ENCODE results near the gene TMEM232. TPM values are rescaled to one million over a fixed set of nuclear protein-coding genes. Genes with fewer than 3 reads are reported as not detected.
A peak's percentile ranks its signal among the peaks of the same experiment; 100 is the strongest.

TMEM232 gene
- total and polyA plus RNA-seq, 9 of the 15 experiments (the other 6 are each of a cell fraction or from before 2014, with no cell fraction given) = 0.09 to 2.2 (median 0.41) TPM

- TF ChIP-seq NFIC (IDR thresholded peaks at IDR 0.05) (0 out of 2 replicates have a peak, but pooled peaks have one; percentile 5), CC2D1A (IDR thresholded peaks at IDR 0.05) (0 out of 2 replicates have a peak, but pooled peaks have one; percentile 26), NUFIP1 (IDR thresholded peaks at IDR 0.05; ENCODE audit: partially characterized antibody) (no peak), GTF2E2 (tag; IDR thresholded peaks at IDR 0.05) (peak; percentile 47; the same call in 1 of the 2 replicates), PRDM10 (IDR thresholded peaks at IDR 0.05; ENCODE audit: partially characterized antibody) (peak; percentile 83), E2F6 (IDR thresholded peaks at IDR 0.05; ENCODE audit: borderline replicate concordance in 1 of 2, extremely low read depth in 1 of 2, insufficient read depth in 1 of 2, insufficient read length in 1 of 2, low read depth in 1 of 2, low read length in 1 of 2, poor library complexity in 1 of 2, severe bottlenecking in 1 of 2) (peak in 1 of 2 experiments; percentile 8)
- Histone ChIP-seq H3K27me3 (ENCODE audit: control insufficient read depth in 2 of 2, insufficient read depth in 2 of 2, low read length in 2 of 2) (no peaks in the 10 kb centered on the region), H3K9ac (ENCODE audit: insufficient read depth in 1 of 2, low read depth in 2 of 2, low read length in 2 of 2) (peak overlapping the region; percentile 79 to 85; a peak in 3 of 4 replicates), H3K79me2 (ENCODE audit: control insufficient read depth, insufficient read depth, low read length) (peaks cover 15% of the 10 kb centered on the region), H4K20me1 (replicated peaks; ENCODE audit: control insufficient read depth, insufficient read depth, low read length) (no peaks in the 10 kb centered on the region), H3K9me3 (replicated peaks; ENCODE audit: control insufficient read depth, insufficient read depth, low read depth, low read length) (no peaks in the 10 kb centered on the region), H3K4me3 (peak overlapping the region; percentile 92), H3K27ac (ENCODE audit: extremely low read depth, low read depth, low read length) (peak overlapping the region; percentile 79; the same call in 2 of the 3 replicates), H3K4me2 (ENCODE audit: insufficient read depth, low read length) (peak overlapping the region; percentile 91), H3K4me1 (replicated peaks in 1 of 2; ENCODE audit: control insufficient read depth in 2 of 2, insufficient read depth in 2 of 2, low read length in 2 of 2) (0 out of 5 replicates have a peak, but pooled peaks cover 2 to 6% of the 10 kb centered on the region in 2 experiments), H3K9me1 (ENCODE audit: control insufficient read depth, insufficient read depth, low read length) (no peaks in the 10 kb centered on the region), H2AFZ (ENCODE audit: low read depth, low read length) (peak overlapping the region; percentile 99), H3K36me3 (ENCODE audit: control insufficient read depth, insufficient read depth, low read length) (peaks cover 6% of the 10 kb centered on the region; the same call in 1 of the 3 replicates)
- POLR2A ChIA-PET = no interaction called here
- BruUV-seq (replicated peaks) = TSS peak; percentile 93
- DNase-seq (ENCODE audit: extremely low read depth in 1 of 4, low spot score in 3 of 4) (peak in 2 of 4 experiments; percentile 61 to 76), FAIRE-seq (peak; percentile 19), ATAC-seq (peak; percentile 82)
- in situ Hi-C loops (cut with MboI) (loop anchor here (25.0 kb wide), 1 partner anchor 374 kb away; no protein-coding TSS in a partner anchor), intact Hi-C loops (cut with micrococcal nuclease) (no loop called here)
- CTCF ChIA-PET (ENCODE audit: low intra/inter-chr PET ratio) = no interaction called here
- WGBS (ENCODE audit: insufficient coverage, low coverage, missing lambda C conversion rate) = 4% methylated on average over 14 of the region's 14 CpGs
These were observed 12.0 kb upstream of the TMEM232 start for GRCh38 chr5:110738503-110738811.
